K562 (cell line): ENCODE measurements around the gene WDR47. TPM values are rescaled to one million over a fixed set of nuclear protein-coding genes. Genes with fewer than 3 reads are reported as not detected.

ENCODE experiments used
- CBX1 ChIP-seq: sonication (generic); IDR thresholded peaks from 2 replicates; pipeline ENCODE4 v1.6.1; 2016; ENCODE audit warnings: antibody characterized with exemption, low read depth, mild to moderate bottlenecking
- CC2D1A ChIP-seq: fragments of 450-650 bp; IDR thresholded peaks from 2 replicates; pipeline ENCODE4 v1.6.1; 2017; ENCODE audit warnings: mild to moderate bottlenecking
- DPF2 ChIP-seq: fragments of 450-650 bp; IDR thresholded peaks from 2 replicates; pipeline ENCODE4 v1.6.1; 2016
- FOXA3 ChIP-seq, 2 experiments: fragments of 450-650 bp in 1 of 2; sonication (generic) in 1 of 2; formaldehyde crosslinking; IDR thresholded peaks in 1 of 2; conservative IDR thresholded peaks in 1 of 2; 2 replicates each; pipeline versions ENCODE4 v1.4.0 to v1.8.0; 2020 to 2022; ENCODE audit warnings: mild to moderate bottlenecking in 2 of 2, missing genetic modification reagents in 1 of 2
- HIVEP1 ChIP-seq: fragments of 250-450 bp; sonication (Bioruptor Pico); IDR thresholded peaks from 2 replicates; pipeline ENCODE4 v1.4.0; 2020; ENCODE audit warnings: mild to moderate bottlenecking
- HNRNPH1 ChIP-seq: fragments of 200-400 bp; formaldehyde crosslinking; optimal IDR thresholded peaks from 2 replicates; pipeline ENCODE3; 2017; ENCODE audit warnings: low read depth, mild to moderate bottlenecking, low read length, moderate library complexity
- LEF1 ChIP-seq: fragments of 450-650 bp; IDR thresholded peaks from 2 replicates; pipeline ENCODE4 v1.6.1; 2016; ENCODE audit warnings: mild to moderate bottlenecking
- MXI1 ChIP-seq: IDR thresholded peaks from 2 replicates; pipeline ENCODE4 v1.6.1; 2011; ENCODE audit warnings: low read depth, mild to moderate bottlenecking, improper control_type of control experiment, low read length
- NCOR1 ChIP-seq: fragments of 450-650 bp; IDR thresholded peaks from 2 replicates; pipeline ENCODE4 v1.6.1; 2016; ENCODE audit warnings: mild to moderate bottlenecking, moderate library complexity
- NONO ChIP-seq, 2 experiments: fragments of 200-400 bp in 1 of 2; fragments of 450-650 bp in 1 of 2; formaldehyde crosslinking in 1 of 2; IDR thresholded peaks; 2 replicates each; pipeline ENCODE4 v1.6.1; 2017; ENCODE audit warnings: low read depth in 2 of 2, mild to moderate bottlenecking in 2 of 2, moderate library complexity in 2 of 2, low read length in 1 of 2
- RAD51 ChIP-seq: fragments of 450-650 bp; IDR thresholded peaks from 2 replicates; pipeline ENCODE4 v1.7.1; 2016; ENCODE audit warnings: low read depth, mild to moderate bottlenecking, borderline replicate concordance
- RB1 ChIP-seq: fragments of 450-650 bp; IDR thresholded peaks from 2 replicates; pipeline ENCODE4 v1.6.1; 2017; ENCODE audit warnings: low read depth, mild to moderate bottlenecking
- RNF2 ChIP-seq: sonication (generic); IDR thresholded peaks from 2 replicates; pipeline ENCODE4 v1.6.1; 2016
- SMAD4 ChIP-seq: fragments of 250-450 bp; sonication (Bioruptor Pico); conservative IDR thresholded peaks from 2 replicates; pipeline ENCODE4 v1.8.0; 2021; ENCODE audit warnings: inconsistent platforms, mild to moderate bottlenecking, moderate library complexity
- TGIF2 ChIP-seq: sonication (generic); formaldehyde crosslinking; IDR thresholded peaks from 2 replicates; pipeline ENCODE4 v1.8.1; 2022; ENCODE audit warnings: mild to moderate bottlenecking, missing genetic modification reagents, moderate library complexity
- ZNF140 ChIP-seq: fragments of 250-450 bp; sonication (Bioruptor Pico); IDR thresholded peaks from 2 replicates; pipeline ENCODE4 v1.8.0; 2021; ENCODE audit warnings: moderate library complexity, mild to moderate bottlenecking, inconsistent platforms
- ZNF263 ChIP-seq: sonication (generic); formaldehyde crosslinking; IDR thresholded peaks from 2 replicates; pipeline ENCODE4 v1.8.0; 2022; ENCODE audit warnings: mild to moderate bottlenecking, missing genetic modification reagents, borderline replicate concordance
- polyA plus RNA-seq, 8 experiments: library from polyadenylated mRNA; depleted of rRNA in 4 of 8; stranded (reverse) in 5 of 8; unstranded in 3 of 8; fragments of >200 nt; fragmentation: Nextera tagmentation in 2 of 8; fragmentation: Illumina TruSeq in 1 of 8; extraction: Ambion mirVana in 2 of 8; extraction: Trizol in 1 of 8; gene quantifications; 2 replicates each; pipeline versions ENCODE4 v1.2.1 to v1.2.3, GENCODE V29; 2011 to 2014; ENCODE audit warnings: inconsistent platforms in 1 of 8, missing spikeins in 1 of 8
- total RNA-seq, 7 experiments: library from RNA; depleted of rRNA in 6 of 7; stranded (reverse); fragments of >200 nt in 6 of 7; fragmentation: Illumina TruSeq in 2 of 7; extraction: Trizol in 2 of 7; gene quantifications; 2 replicates each; pipeline versions ENCODE4 v1.2.1 to v1.2.3, GENCODE V29; 2011 to 2021; ENCODE audit warnings: low replicate concordance in 1 of 7
- TF ChIP-seq, protein P1 (sequence below), 2 experiments: fragments of 450-650 bp in 1 of 2; IDR thresholded peaks; 2 replicates each; pipeline ENCODE4 v1.6.1; 2011 to 2017; ENCODE audit warnings: low read depth in 2 of 2, antibody characterized with exemption in 1 of 2, borderline replicate concordance in 1 of 2, low read length in 1 of 2, mild to moderate bottlenecking in 1 of 2, mixed read lengths in 1 of 2; ENCODE audit not compliant: control insufficient read depth in 1 of 2
- TF ChIP-seq, protein P2 (sequence below): sonication (generic); formaldehyde crosslinking; IDR thresholded peaks from 2 replicates; pipeline ENCODE4 v1.8.0; 2022; ENCODE audit warnings: mild to moderate bottlenecking, missing genetic modification reagents, borderline replicate concordance
- TF ChIP-seq, protein P3 (sequence below): sonication (generic); formaldehyde crosslinking; IDR thresholded peaks from 2 replicates; pipeline ENCODE4 v1.9.0; 2022; ENCODE audit warnings: mild to moderate bottlenecking, missing genetic modification reagents
- TF ChIP-seq, protein P4 (sequence below), 2 experiments: fragments of 250-450 bp in 1 of 2; fragments of 450-650 bp in 1 of 2; sonication (Bioruptor Pico) in 1 of 2; IDR thresholded peaks; 2 replicates each; pipeline versions ENCODE4 v1.6.1 to v1.8.0; 2016 to 2021; ENCODE audit warnings: mild to moderate bottlenecking in 2 of 2, moderate library complexity in 2 of 2, missing compliant biosample characterization in 1 of 2, missing genetic modification characterization in 1 of 2

WDR47 gene
- total and polyA plus RNA-seq, 9 of the 15 experiments (the other 6 are each of a cell fraction or from before 2014, with no cell fraction given): 1.3 to 10.1 (median 4.9) TPM

DNA sequence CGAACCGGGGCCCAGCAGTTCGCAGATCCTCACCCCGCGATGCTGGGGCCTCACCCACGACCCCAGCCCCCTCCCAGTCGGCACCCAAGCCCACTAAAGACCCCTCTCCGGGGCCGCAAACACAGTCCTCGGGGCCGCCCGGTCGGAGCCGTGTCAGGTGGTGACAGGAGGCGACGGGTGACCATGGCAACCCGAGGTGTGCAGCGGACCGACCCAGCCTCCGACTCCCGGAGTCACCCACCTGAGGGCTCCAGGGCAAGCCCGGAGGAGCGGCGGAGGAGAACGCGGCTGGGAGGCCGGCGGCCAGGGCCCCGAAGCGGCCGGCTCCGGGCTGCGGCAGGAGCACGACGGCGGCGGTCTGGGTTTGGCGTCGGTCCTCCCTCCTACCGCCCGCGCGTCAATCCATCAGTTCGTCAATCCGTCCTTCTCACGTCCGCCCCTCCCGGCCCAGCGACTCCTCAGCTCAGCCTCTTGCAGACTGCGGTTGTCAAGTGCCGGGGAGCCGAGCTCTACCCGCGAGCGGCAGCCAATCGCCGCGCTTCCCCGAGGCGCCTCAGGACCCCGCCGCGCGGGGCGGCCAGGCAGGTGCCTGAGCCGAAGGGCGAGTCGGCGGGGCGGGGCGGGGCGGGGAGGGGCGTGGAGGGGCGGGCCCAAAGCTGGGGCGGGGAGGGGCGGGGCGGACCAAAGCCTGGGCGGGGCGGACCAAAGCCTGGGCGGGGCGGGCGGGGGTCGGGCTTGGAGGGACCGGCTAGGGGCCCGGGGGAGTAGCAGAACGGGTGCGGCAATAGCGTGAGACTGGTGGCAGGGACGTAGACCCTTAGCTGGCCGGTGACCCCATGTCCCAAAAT lies at the start of gene WDR47 (continued):
- no peak for TF ChIP-seq HIVEP1
- TF ChIP-seq SMAD4 (CRISPR knock-in tag): peak; percentile 74
- TF ChIP-seq FOXA3 (CRISPR knock-in tag; conservative IDR thresholded peaks at IDR 0.05 in 1 of 2, IDR thresholded peaks at IDR 0.05 in 1 of 2): peak in 1 of 2 experiments; percentile 63; a peak in 1 of 4 replicates
- no peak for TF ChIP-seq NCOR1
- peak; percentile 96 for TF ChIP-seq ZNF263 (CRISPR knock-in tag)
- TF ChIP-seq LEF1: no peak
- peak; percentile 71 for TF ChIP-seq CBX1
- TF ChIP-seq, protein P1, sequence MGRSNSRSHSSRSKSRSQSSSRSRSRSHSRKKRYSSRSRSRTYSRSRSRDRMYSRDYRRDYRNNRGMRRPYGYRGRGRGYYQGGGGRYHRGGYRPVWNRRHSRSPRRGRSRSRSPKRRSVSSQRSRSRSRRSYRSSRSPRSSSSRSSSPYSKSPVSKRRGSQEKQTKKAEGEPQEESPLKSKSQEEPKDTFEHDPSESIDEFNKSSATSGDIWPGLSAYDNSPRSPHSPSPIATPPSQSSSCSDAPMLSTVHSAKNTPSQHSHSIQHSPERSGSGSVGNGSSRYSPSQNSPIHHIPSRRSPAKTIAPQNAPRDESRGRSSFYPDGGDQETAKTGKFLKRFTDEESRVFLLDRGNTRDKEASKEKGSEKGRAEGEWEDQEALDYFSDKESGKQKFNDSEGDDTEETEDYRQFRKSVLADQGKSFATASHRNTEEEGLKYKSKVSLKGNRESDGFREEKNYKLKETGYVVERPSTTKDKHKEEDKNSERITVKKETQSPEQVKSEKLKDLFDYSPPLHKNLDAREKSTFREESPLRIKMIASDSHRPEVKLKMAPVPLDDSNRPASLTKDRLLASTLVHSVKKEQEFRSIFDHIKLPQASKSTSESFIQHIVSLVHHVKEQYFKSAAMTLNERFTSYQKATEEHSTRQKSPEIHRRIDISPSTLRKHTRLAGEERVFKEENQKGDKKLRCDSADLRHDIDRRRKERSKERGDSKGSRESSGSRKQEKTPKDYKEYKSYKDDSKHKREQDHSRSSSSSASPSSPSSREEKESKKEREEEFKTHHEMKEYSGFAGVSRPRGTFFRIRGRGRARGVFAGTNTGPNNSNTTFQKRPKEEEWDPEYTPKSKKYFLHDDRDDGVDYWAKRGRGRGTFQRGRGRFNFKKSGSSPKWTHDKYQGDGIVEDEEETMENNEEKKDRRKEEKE (IDR thresholded peaks at IDR 0.05; ENCODE audit: borderline replicate concordance in 1 of 2, control insufficient read depth in 1 of 2, low read depth in 2 of 2, low read length in 1 of 2): peak in 1 of 2 experiments; percentile 67; a peak in 1 of 4 replicates
- TF ChIP-seq, protein P2, sequence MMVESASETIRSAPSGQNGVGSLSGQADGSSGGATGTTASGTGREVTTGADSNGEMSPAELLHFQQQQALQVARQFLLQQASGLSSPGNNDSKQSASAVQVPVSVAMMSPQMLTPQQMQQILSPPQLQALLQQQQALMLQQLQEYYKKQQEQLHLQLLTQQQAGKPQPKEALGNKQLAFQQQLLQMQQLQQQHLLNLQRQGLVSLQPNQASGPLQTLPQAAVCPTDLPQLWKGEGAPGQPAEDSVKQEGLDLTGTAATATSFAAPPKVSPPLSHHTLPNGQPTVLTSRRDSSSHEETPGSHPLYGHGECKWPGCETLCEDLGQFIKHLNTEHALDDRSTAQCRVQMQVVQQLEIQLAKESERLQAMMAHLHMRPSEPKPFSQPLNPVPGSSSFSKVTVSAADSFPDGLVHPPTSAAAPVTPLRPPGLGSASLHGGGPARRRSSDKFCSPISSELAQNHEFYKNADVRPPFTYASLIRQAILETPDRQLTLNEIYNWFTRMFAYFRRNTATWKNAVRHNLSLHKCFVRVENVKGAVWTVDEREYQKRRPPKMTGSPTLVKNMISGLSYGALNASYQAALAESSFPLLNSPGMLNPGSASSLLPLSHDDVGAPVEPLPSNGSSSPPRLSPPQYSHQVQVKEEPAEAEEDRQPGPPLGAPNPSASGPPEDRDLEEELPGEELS (CRISPR knock-in tag): no peak
- TF ChIP-seq RAD51: no peak
- TF ChIP-seq, protein P3, sequence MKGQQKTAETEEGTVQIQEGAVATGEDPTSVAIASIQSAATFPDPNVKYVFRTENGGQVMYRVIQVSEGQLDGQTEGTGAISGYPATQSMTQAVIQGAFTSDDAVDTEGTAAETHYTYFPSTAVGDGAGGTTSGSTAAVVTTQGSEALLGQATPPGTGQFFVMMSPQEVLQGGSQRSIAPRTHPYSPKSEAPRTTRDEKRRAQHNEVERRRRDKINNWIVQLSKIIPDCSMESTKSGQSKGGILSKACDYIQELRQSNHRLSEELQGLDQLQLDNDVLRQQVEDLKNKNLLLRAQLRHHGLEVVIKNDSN (CRISPR knock-in tag): peak; percentile 53
- no peak for TF ChIP-seq DPF2
- TF ChIP-seq ZNF140 (CRISPR knock-in tag): no peak
- TF ChIP-seq RB1: peak; percentile 82; the same call in 1 of the 2 replicates
- peak; percentile 50 to 89; a peak in 3 of 4 replicates for TF ChIP-seq NONO (IDR thresholded peaks at IDR 0.05; ENCODE audit: low read depth in 2 of 2, low read length in 1 of 2)
- no peak for TF ChIP-seq CC2D1A
- TF ChIP-seq, protein P4, sequence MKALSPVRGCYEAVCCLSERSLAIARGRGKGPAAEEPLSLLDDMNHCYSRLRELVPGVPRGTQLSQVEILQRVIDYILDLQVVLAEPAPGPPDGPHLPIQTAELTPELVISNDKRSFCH (CRISPR knock-in tag; IDR thresholded peaks at IDR 0.05): no peak
- TF ChIP-seq, protein P4 (tag; IDR thresholded peaks at IDR 0.05): peak; percentile 51; the same call in 1 of the 2 replicates
- TF ChIP-seq HNRNPH1: no peak
- peak; percentile 57 for TF ChIP-seq TGIF2 (CRISPR knock-in tag)
- peak; percentile 52; the same call in 1 of the 2 replicates for TF ChIP-seq RNF2
- TF ChIP-seq MXI1: peak; percentile 67
